Pancreas (tissue), 10 donors: ENCODE results near the gene CNOT1. TPM values are rescaled to one million over a fixed set of nuclear protein-coding genes. Genes with fewer than 3 reads are reported as not detected.
A peak's percentile ranks its signal among the peaks of the same experiment; 100 is the strongest.

Experiments used
- ATAC-seq, 4 donors: fragments of 200-7000 bp; cut with Tn5 transposase; one replicate each; pipeline versions ENCODE4 v1.8.0 to v1.9.1; 2020; ENCODE audit warnings: mild to moderate bottlenecking in 4 of 4, moderate library complexity in 4 of 4
- DNase-seq, 6 donors: peaks; one replicate each; pipeline ENCODE4 v3.0.0-alpha.2; 2020
- FAIRE-seq: peaks from 2 replicates; lab custom pipeline; 2012; peaks lifted over from hg19 to GRCh38; lab: Jason Lieb, UNC
- H3K27ac ChIP-seq, 4 donors: fragments of 200-600 bp; sonication (generic); 1 replicate in 3 of 4; 2 replicates in 1 of 4; pipeline versions ENCODE4 v1.5.0 to v1.8.0; 2020
- H3K27me3 ChIP-seq, 4 donors: fragments of 200-600 bp; one replicate each; pipeline ENCODE4 v1.8.0; 2021
- H3K36me3 ChIP-seq, 3 donors: fragments of 200-600 bp; sonication (generic) in 1 of 3; one replicate each; pipeline versions ENCODE4 v1.5.0 to v1.8.0; 2020 to 2021
- H3K4me1 ChIP-seq, 3 donors: fragments of 200-600 bp; one replicate each; pipeline ENCODE4 v1.8.0; 2021
- H3K4me3 ChIP-seq, 4 donors: fragments of 200-600 bp; sonication (generic) in 2 of 4; one replicate each; pipeline versions ENCODE4 v1.5.0 to v1.8.0; 2020 to 2021
- H3K9me3 ChIP-seq, 4 donors: fragments of 200-600 bp; one replicate each; pipeline ENCODE4 v1.8.0; 2021
- CTCF ChIP-seq, 4 donors: fragments of 200-600 bp; sonication (generic) in 3 of 4; IDR thresholded peaks; one replicate each; pipeline versions ENCODE4 v1.5.0 to v1.8.0; 2021; ENCODE audit warnings: antibody characterized with exemption in 4 of 4
- WGBS, 2 donors: extraction: QIAGEN DNeasy Blood & Tissue Kit; methylation state at CpG; one replicate each; pipeline ENCODE4 v1.1.7; 2013; 5-methylcytosine and 5-hydroxymethylcytosine counted together
- intact Hi-C, 3 donors: fragments of 100-400 bp; cut with DNase I; formaldehyde crosslinking; loops; one replicate each; pipeline versions ENCODE4 v1.11.1 to v1.14.2; 2022
- polyA plus RNA-seq, 2 donors: library from polyadenylated mRNA; stranded (reverse); fragments of 200-250 nt; gene quantifications; one replicate each; pipeline ENCODE4 v1.2.3, GENCODE V29; 2013
- total RNA-seq, 6 donors: library from RNA; stranded (reverse); fragmentation: NEBNext Ultra II Directional in 4 of 6; extraction: Animal tissue kit (Norgen Biotek cat#: 25700) in 4 of 6; gene quantifications; one replicate each; pipeline versions ENCODE4 v1.2.1 to v1.2.4, GENCODE V29; 2021 to 2023
- donor health status: healthy with polysubstance abuse.
- donor health status: DM: no; HTN: no; CAD: no; lungs with moderate emphysema.
- donor health status: DM: no; HTN: no; CAD: no.
- donor health status: control.
- donor health status: control.
- donor health status: Bipolar disorder and iron deficiency.
- donor health status: DM: yes; HTN: yes; CAD: no.
- donor health status: DM: no; HTN: no; CAD: no.
- donor health status: DM: no; HTN: no; CAD: no.
- donor health status: DM: yes; HTN: yes; CAD: no.

Gene CNOT1
- total and polyA plus RNA-seq, 8 donors: 24.3 to 84.4 (median 60.0) TPM

GRCh38 chr16:58495521-58496331 lies 133.9 kb downstream of the CNOT1 start:
- H3K27ac ChIP-seq: peak overlapping the region in 2 of 4 donors; percentile 15 to 52
- intact Hi-C loops: no loop called here
- WGBS, 2 donors: 52 to 56% methylated on average over 24 of the region's 24 CpGs
- H3K4me1 ChIP-seq: no peaks in the 10 kb centered on the region
- no peaks in the 10 kb centered on the region for H3K9me3 ChIP-seq
- ATAC-seq (no peak), DNase-seq (peak in 2 of 6 donors; percentile 32 to 54), FAIRE-seq (no peak)
- TF ChIP-seq CTCF (IDR thresholded peaks at IDR 0.05): no peak
- no peaks in the 10 kb centered on the region for H3K36me3 ChIP-seq
- no peak overlapping the region for H3K4me3 ChIP-seq
- H3K27me3 ChIP-seq: no peaks in the 10 kb centered on the region

GRCh38 chr16:58494981-58495520 lies 134.6 kb downstream of the CNOT1 start:
- 7 to 17% methylated on average over 8 of the region's 8 CpGs for WGBS, 2 donors
- no peaks in the 10 kb centered on the region for H3K4me1 ChIP-seq
- FAIRE-seq (no peak), ATAC-seq (peak; percentile 48 to 81 (median 68)), DNase-seq (peak in 5 of 6 donors; percentile 63 to 75 (median 67))
- no peaks in the 10 kb centered on the region for H3K9me3 ChIP-seq
- no peak overlapping the region for H3K4me3 ChIP-seq
- H3K27ac ChIP-seq: peak overlapping the region in 2 of 4 donors; percentile 15 to 52
- TF ChIP-seq CTCF (IDR thresholded peaks at IDR 0.05): peak in 1 of 4 donors; percentile 8
- no peaks in the 10 kb centered on the region for H3K36me3 ChIP-seq
- H3K27me3 ChIP-seq: no peaks in the 10 kb centered on the region
- intact Hi-C loops: no loop called here

- Histone ChIP-seq H3K4me3 (no peak overlapping the region), H3K9me3 (no peaks in the 10 kb centered on the region), H3K4me1 (no peaks in the 10 kb centered on the region), H3K27ac (no peak overlapping the region), H3K27me3 (no peaks in the 10 kb centered on the region), H3K36me3 (no peaks in the 10 kb centered on the region)
- intact Hi-C loops: no loop called here
- ATAC-seq: peak in 1 of 4 donors; percentile 9
- peak in 1 of 6 donors; percentile 46 for DNase-seq
- FAIRE-seq: no peak
- TF ChIP-seq CTCF (IDR thresholded peaks at IDR 0.05): no peak
- 64 to 66% methylated on average over 20 of the region's 20 CpGs for WGBS, 2 donors
Measured at GRCh38 chr16:58493756-58494431, 135.7 kb downstream of the CNOT1 start.

- Histone ChIP-seq H3K4me1 (no peaks in the 10 kb centered on the region), H3K27me3 (no peaks in the 10 kb centered on the region), H3K36me3 (no peaks in the 10 kb centered on the region), H3K4me3 (no peak overlapping the region), H3K27ac (no peak overlapping the region), H3K9me3 (no peaks in the 10 kb centered on the region)
- FAIRE-seq: no peak
- no peak for ATAC-seq
- TF ChIP-seq CTCF (IDR thresholded peaks at IDR 0.05): no peak
- intact Hi-C loops: no loop called here
- 49 to 52% methylated on average over 5 of the region's 5 CpGs for WGBS, 2 donors
- no peak for DNase-seq
Measured at GRCh38 chr16:58492735-58493134, 136.9 kb downstream of the CNOT1 start.
